Measurements from ENCODE around the gene SIDT2.

SIDT2 gene

DNA sequence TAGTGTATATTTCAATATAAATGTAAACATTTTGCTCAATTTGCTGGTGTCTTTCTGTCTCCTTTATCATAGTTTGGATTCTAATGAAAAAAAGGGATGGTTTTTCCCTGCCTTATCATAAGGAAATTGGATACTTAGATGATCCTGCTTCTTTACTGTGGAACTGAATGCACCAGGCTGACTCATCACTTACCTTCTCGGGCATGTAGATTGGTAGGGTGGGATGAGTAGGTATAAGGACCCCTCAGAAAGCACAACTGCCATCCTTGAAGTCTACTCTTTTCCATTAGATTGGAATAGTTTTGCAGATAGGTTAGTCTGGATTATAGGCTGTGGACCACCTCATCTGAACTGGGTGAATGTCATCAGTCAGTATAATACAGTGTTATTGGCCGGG is 7.5 kb upstream of the SIDT2 start:
- Histone ChIP-seq H3K9ac (ENCODE audit: low read length in 5 of 5) (no peak overlapping the region), H3K4me1 (ENCODE audit: control insufficient read depth in 5 of 5, insufficient read depth in 5 of 5, low read length in 5 of 5) (peaks cover 0 to 42% (median 31%) of the 10 kb centered on the region in 5 donors), H3K27ac (ENCODE audit: low read depth, low read length) (peak overlapping the region; percentile 26)

GRCh38 chr11:117171404-117172061 is 7.0 kb upstream of the SIDT2 start:
- peaks cover 18 to 42% (median 18%) of the 10 kb centered on the region in 5 donors for H3K36me3 ChIP-seq (ENCODE audit: control insufficient read depth in 5 of 5, insufficient read depth in 5 of 5, low read length in 5 of 5)
- no peak overlapping the region for H3K4me3 ChIP-seq (ENCODE audit: low read depth in 1 of 5, low read length in 5 of 5)
- peak overlapping the region; percentile 83 for H3K27ac ChIP-seq (ENCODE audit: low read depth, low read length)
- no peaks in the 10 kb centered on the region for H3K9me3 ChIP-seq (ENCODE audit: control insufficient read depth in 5 of 5, low read length in 5 of 5)
- peaks cover 0 to 41% (median 34%) of the 10 kb centered on the region in 5 donors for H3K4me1 ChIP-seq (ENCODE audit: control insufficient read depth in 5 of 5, insufficient read depth in 5 of 5, low read length in 5 of 5)
- peak overlapping the region in 1 of 5 donors; percentile 38 for H3K9ac ChIP-seq (ENCODE audit: low read length in 5 of 5)
- H3K27me3 ChIP-seq (ENCODE audit: control insufficient read depth in 5 of 5, insufficient read depth in 4 of 5, low read length in 5 of 5), result no peaks in the 10 kb centered on the region

More for the DNA sequence above, 7.5 kb upstream of the SIDT2 start:
- Histone ChIP-seq H3K27me3 (ENCODE audit: control insufficient read depth in 5 of 5, insufficient read depth in 4 of 5, low read length in 5 of 5) (no peaks in the 10 kb centered on the region), H3K4me3 (ENCODE audit: low read depth in 1 of 5, low read length in 5 of 5) (no peak overlapping the region), H3K36me3 (ENCODE audit: control insufficient read depth in 5 of 5, insufficient read depth in 5 of 5, low read length in 5 of 5) (peaks cover 18 to 42% (median 24%) of the 10 kb centered on the region in 5 donors), H3K9me3 (ENCODE audit: control insufficient read depth in 5 of 5, low read length in 5 of 5) (no peaks in the 10 kb centered on the region)

DNA sequence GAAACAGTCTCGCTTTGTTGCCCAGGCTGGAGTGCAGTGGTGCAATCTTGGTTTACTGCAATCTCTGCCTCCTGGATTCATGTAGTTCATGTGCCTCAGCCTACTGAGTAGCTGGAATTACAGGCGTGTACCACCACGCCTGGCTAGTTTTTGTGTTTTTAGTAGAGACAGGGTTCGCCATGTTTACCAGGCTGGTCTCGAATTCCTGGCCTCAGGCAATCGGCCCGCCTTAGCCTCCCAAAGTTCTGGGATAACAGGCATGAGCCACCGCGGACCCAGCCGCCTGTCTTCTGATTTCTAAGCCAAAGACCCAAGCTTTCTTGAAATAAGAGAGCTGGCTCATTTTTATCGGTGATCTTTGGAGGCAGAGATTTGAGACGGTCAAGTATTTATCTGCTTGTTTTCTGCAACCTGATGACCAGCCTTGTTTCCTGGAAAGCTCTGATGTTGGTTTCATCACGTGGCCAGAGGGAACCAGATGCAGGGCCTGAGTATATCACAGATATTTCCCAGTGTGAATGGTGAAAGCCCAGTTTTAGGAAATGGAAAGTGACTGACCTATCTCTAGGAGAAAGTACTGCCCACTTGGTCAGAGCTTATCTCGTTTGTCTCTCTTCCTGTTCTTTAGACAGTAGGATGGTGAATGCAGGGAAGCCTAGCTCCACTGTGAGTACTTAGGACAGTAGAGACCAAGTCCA is 5.7 kb upstream of the SIDT2 start:
- peaks cover 9 to 29% (median 11%) of the 10 kb centered on the region in 5 donors for H3K36me3 ChIP-seq (ENCODE audit: control insufficient read depth in 5 of 5, insufficient read depth in 5 of 5, low read length in 5 of 5)
- H3K27ac ChIP-seq (ENCODE audit: low read depth, low read length), result peak overlapping the region; percentile 66
- no peaks in the 10 kb centered on the region for H3K9me3 ChIP-seq (ENCODE audit: control insufficient read depth in 5 of 5, low read length in 5 of 5)
- no peaks in the 10 kb centered on the region for H3K27me3 ChIP-seq (ENCODE audit: control insufficient read depth in 5 of 5, insufficient read depth in 4 of 5, low read length in 5 of 5)
- peaks cover 0 to 39% (median 29%) of the 10 kb centered on the region in 5 donors for H3K4me1 ChIP-seq (ENCODE audit: control insufficient read depth in 5 of 5, insufficient read depth in 5 of 5, low read length in 5 of 5)
- H3K4me3 ChIP-seq (ENCODE audit: low read depth in 1 of 5, low read length in 5 of 5), result no peak overlapping the region
- peak overlapping the region in 2 of 5 donors; percentile 5 to 33 for H3K9ac ChIP-seq (ENCODE audit: low read length in 5 of 5)

DNA sequence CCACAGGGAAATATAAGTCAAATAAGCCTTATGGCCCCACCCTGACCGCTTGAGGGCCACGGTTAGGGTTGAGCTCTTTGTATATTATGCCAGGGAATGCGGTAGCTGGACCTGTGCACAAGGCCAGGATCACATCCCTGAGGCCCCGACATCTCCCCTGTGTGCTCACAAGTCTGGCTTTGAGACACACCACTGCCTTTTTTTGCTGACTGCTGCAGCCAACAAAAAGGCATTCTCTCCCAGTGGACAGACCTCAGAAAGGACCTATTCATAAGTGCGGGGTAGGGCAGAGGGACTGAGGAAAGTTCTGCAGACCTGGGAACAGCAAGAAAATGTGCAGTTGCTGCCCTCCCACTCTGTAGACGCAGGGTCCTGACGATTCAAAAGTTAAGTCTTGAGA is 3.4 kb upstream of the SIDT2 start:
- H3K27ac ChIP-seq (ENCODE audit: low read depth, low read length), result no peak overlapping the region
- no peak overlapping the region for H3K4me3 ChIP-seq (ENCODE audit: low read depth in 1 of 5, low read length in 5 of 5)

GRCh38 chr11:117175781-117176180 is 2.8 kb upstream of the SIDT2 start:
- peaks cover 5 to 63% (median 51%) of the 10 kb centered on the region in 5 donors for H3K4me1 ChIP-seq (ENCODE audit: control insufficient read depth in 5 of 5, insufficient read depth in 5 of 5, low read length in 5 of 5)

More for the DNA sequence above, 3.4 kb upstream of the SIDT2 start:
- peaks cover 0 to 13% (median 3%) of the 10 kb centered on the region in 5 donors for H3K36me3 ChIP-seq (ENCODE audit: control insufficient read depth in 5 of 5, insufficient read depth in 5 of 5, low read length in 5 of 5)
- H3K9me3 ChIP-seq (ENCODE audit: control insufficient read depth in 5 of 5, low read length in 5 of 5), result no peaks in the 10 kb centered on the region
- H3K4me1 ChIP-seq (ENCODE audit: control insufficient read depth in 5 of 5, insufficient read depth in 5 of 5, low read length in 5 of 5), result peaks cover 3 to 57% (median 44%) of the 10 kb centered on the region in 5 donors
- H3K27me3 ChIP-seq (ENCODE audit: control insufficient read depth in 5 of 5, insufficient read depth in 4 of 5, low read length in 5 of 5), result no peaks in the 10 kb centered on the region
- H3K9ac ChIP-seq (ENCODE audit: low read length in 5 of 5), result peak overlapping the region in 1 of 5 donors; percentile 41

GRCh38 chr11:117176186-117176585 is 2.4 kb upstream of the SIDT2 start:
- no peak overlapping the region for H3K9ac ChIP-seq (ENCODE audit: low read length in 5 of 5)
- H3K9me3 ChIP-seq (ENCODE audit: control insufficient read depth in 5 of 5, low read length in 5 of 5), result no peaks in the 10 kb centered on the region
- H3K36me3 ChIP-seq (ENCODE audit: control insufficient read depth in 5 of 5, insufficient read depth in 5 of 5, low read length in 5 of 5), result peaks cover 0 to 6% (median 0%) of the 10 kb centered on the region in 5 donors
- H3K4me1 ChIP-seq (ENCODE audit: control insufficient read depth in 5 of 5, insufficient read depth in 5 of 5, low read length in 5 of 5), result peaks cover 9 to 65% (median 55%) of the 10 kb centered on the region in 5 donors
- H3K4me3 ChIP-seq (ENCODE audit: low read depth in 1 of 5, low read length in 5 of 5), result no peak overlapping the region
- no peaks in the 10 kb centered on the region for H3K27me3 ChIP-seq (ENCODE audit: control insufficient read depth in 5 of 5, insufficient read depth in 4 of 5, low read length in 5 of 5)
- no peak overlapping the region for H3K27ac ChIP-seq (ENCODE audit: low read depth, low read length)

More at GRCh38 chr11:117175781-117176180, 2.8 kb upstream of the SIDT2 start:
- H3K4me3 ChIP-seq (ENCODE audit: low read depth in 1 of 5, low read length in 5 of 5), result no peak overlapping the region
- H3K27ac ChIP-seq (ENCODE audit: low read depth, low read length), result no peak overlapping the region
- no peak overlapping the region for H3K9ac ChIP-seq (ENCODE audit: low read length in 5 of 5)
- H3K27me3 ChIP-seq (ENCODE audit: control insufficient read depth in 5 of 5, insufficient read depth in 4 of 5, low read length in 5 of 5), result no peaks in the 10 kb centered on the region
- H3K36me3 ChIP-seq (ENCODE audit: control insufficient read depth in 5 of 5, insufficient read depth in 5 of 5, low read length in 5 of 5), result peaks cover 0 to 9% (median 0%) of the 10 kb centered on the region in 5 donors
- H3K9me3 ChIP-seq (ENCODE audit: control insufficient read depth in 5 of 5, low read length in 5 of 5), result no peaks in the 10 kb centered on the region

DNA sequence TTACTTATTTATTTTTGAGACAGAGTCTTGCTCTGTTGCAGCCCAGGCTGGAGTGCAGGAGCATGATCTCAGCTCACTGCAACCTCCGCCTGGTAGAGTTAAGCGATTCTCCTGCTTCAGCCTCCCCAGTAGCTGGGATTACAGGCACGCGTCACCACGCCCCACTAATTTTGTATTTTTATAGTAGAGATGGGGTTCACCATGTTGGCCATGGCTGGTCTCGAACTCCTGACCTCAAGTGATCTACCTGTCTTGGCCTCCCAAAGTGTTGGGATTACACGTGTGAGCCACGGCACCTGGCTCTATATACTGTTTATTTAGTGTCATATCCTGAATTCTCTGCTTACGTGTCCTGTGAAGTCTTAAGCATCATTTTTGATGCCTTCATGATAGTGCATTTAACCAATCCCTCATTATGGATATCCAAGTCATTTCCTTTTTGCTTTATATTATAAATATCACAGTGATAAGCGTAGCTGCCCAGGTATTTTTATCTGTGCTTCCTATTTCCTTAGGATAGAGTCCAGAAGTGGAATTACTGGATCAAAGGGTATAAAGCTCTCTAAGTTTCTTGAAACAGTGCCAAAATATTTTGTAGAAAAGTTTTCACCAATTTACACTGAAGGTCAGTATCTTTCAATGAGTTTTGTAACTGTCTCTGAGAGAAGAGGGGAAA is 871 bp upstream of the SIDT2 start:
- Histone ChIP-seq H3K36me3 (ENCODE audit: control insufficient read depth in 5 of 5, insufficient read depth in 5 of 5, low read length in 5 of 5) (peaks cover 0 to 10% (median 8%) of the 10 kb centered on the region in 5 donors), H3K27me3 (ENCODE audit: control insufficient read depth in 5 of 5, insufficient read depth in 4 of 5, low read length in 5 of 5) (no peaks in the 10 kb centered on the region), H3K9ac (ENCODE audit: low read length in 5 of 5) (peak overlapping the region in 4 of 5 donors; percentile 55 to 82 (median 74)), H3K4me3 (ENCODE audit: low read depth in 1 of 5, low read length in 5 of 5) (peak overlapping the region; percentile 77 to 95 (median 89)), H3K27ac (ENCODE audit: low read depth, low read length) (peak overlapping the region; percentile 88), H3K4me1 (ENCODE audit: control insufficient read depth in 5 of 5, insufficient read depth in 5 of 5, low read length in 5 of 5) (peaks cover 10 to 58% (median 49%) of the 10 kb centered on the region in 5 donors), H3K9me3 (ENCODE audit: control insufficient read depth in 5 of 5, low read length in 5 of 5) (no peaks in the 10 kb centered on the region)

- Histone ChIP-seq H3K27ac (ENCODE audit: low read depth, low read length) (peak overlapping the region; percentile 88), H3K4me1 (ENCODE audit: control insufficient read depth in 5 of 5, insufficient read depth in 5 of 5, low read length in 5 of 5) (peaks cover 10 to 48% (median 41%) of the 10 kb centered on the region in 5 donors), H3K9me3 (ENCODE audit: control insufficient read depth in 5 of 5, low read length in 5 of 5) (no peaks in the 10 kb centered on the region), H3K36me3 (ENCODE audit: control insufficient read depth in 5 of 5, insufficient read depth in 5 of 5, low read length in 5 of 5) (peaks cover 2 to 25% (median 18%) of the 10 kb centered on the region in 5 donors), H3K27me3 (ENCODE audit: control insufficient read depth in 5 of 5, insufficient read depth in 4 of 5, low read length in 5 of 5) (no peaks in the 10 kb centered on the region), H3K4me3 (ENCODE audit: low read depth in 1 of 5, low read length in 5 of 5) (peak overlapping the region; percentile 81 to 95 (median 95)), H3K9ac (ENCODE audit: low read length in 5 of 5) (peak overlapping the region; percentile 78 to 95 (median 84))
Measured at GRCh38 chr11:117179048-117179999, 781 bp downstream of the SIDT2 start.

GRCh38 chr11:117180020-117180419 is 1.5 kb downstream of the SIDT2 start:
- Histone ChIP-seq H3K27ac (ENCODE audit: low read depth, low read length) (peak overlapping the region; percentile 88), H3K9me3 (ENCODE audit: control insufficient read depth in 5 of 5, low read length in 5 of 5) (no peaks in the 10 kb centered on the region), H3K4me1 (ENCODE audit: control insufficient read depth in 5 of 5, insufficient read depth in 5 of 5, low read length in 5 of 5) (peaks cover 10 to 46% (median 41%) of the 10 kb centered on the region in 5 donors), H3K4me3 (ENCODE audit: low read depth in 1 of 5, low read length in 5 of 5) (peak overlapping the region; percentile 81 to 95 (median 95)), H3K9ac (ENCODE audit: low read length in 5 of 5) (peak overlapping the region in 4 of 5 donors; percentile 78 to 95 (median 87)), H3K36me3 (ENCODE audit: control insufficient read depth in 5 of 5, insufficient read depth in 5 of 5, low read length in 5 of 5) (peaks cover 3 to 30% (median 21%) of the 10 kb centered on the region in 5 donors), H3K27me3 (ENCODE audit: control insufficient read depth in 5 of 5, insufficient read depth in 4 of 5, low read length in 5 of 5) (no peaks in the 10 kb centered on the region)
